Neural cell (in vitro differentiated cells): ENCODE measurements around the gene DISP1. TPM values are rescaled to one million over a fixed set of nuclear protein-coding genes. Genes with fewer than 3 reads are reported as not detected.

Source experiments
- H2AFZ ChIP-seq: fragments of 200-600, 300-800 bp; sonication (generic), shearing (Covaris generic); 2 replicates; pipeline ENCODE4 v1.6.0; 2014; ENCODE audit warnings: low read depth, mild to moderate bottlenecking, antibody characterized with exemption, low read length, moderate library complexity
- H3F3A ChIP-seq: fragments of 200-600 bp; shearing (Covaris generic); 2 replicates; pipeline ENCODE4 v1.6.1; 2016; ENCODE audit warnings: mild to moderate bottlenecking, moderate library complexity, mixed read lengths, antibody characterized with exemption, low read length; ENCODE audit not compliant: insufficient read depth, poor library complexity, severe bottlenecking
- H3K27ac ChIP-seq: fragments of 200-600, 300-800 bp; sonication (generic), shearing (Covaris generic); 2 replicates; pipeline ENCODE4 v1.5.1; 2014; ENCODE audit warnings: mild to moderate bottlenecking, low read length, moderate library complexity
- H3K27me3 ChIP-seq: fragments of 300-800, 200-600 bp; sonication (generic), shearing (Covaris generic); 2 replicates; pipeline ENCODE4 v1.6.0; 2014; ENCODE audit warnings: mild to moderate bottlenecking, low read depth, low read length, moderate library complexity; ENCODE audit not compliant: insufficient read depth
- H3K36me3 ChIP-seq: fragments of 300-800, 200-600 bp; sonication (generic), shearing (Covaris generic); 2 replicates; pipeline ENCODE4 v1.5.1; 2014; ENCODE audit warnings: mild to moderate bottlenecking, antibody characterized with exemption, low read length, moderate library complexity; ENCODE audit not compliant: insufficient read depth
- H3K4me2 ChIP-seq: fragments of 300-800, 200-600 bp; sonication (generic), shearing (Covaris generic); 2 replicates; pipeline ENCODE4 v1.6.0; 2014; ENCODE audit warnings: mild to moderate bottlenecking, low read length
- H3K4me3 ChIP-seq: fragments of 300-800, 200-600 bp; sonication (generic), shearing (Covaris generic); 2 replicates; pipeline ENCODE4 v1.5.1; 2014; ENCODE audit warnings: mild to moderate bottlenecking, low read length, moderate library complexity
- H3K79me2 ChIP-seq: fragments of 200-600 bp; shearing (Covaris generic); replicated peaks from 2 replicates; pipeline ENCODE4 v1.6.0; 2014; ENCODE audit warnings: mild to moderate bottlenecking, low read length, moderate library complexity; ENCODE audit not compliant: insufficient read depth
- H3K9ac ChIP-seq: fragments of 300-800, 200-600 bp; sonication (generic), shearing (Covaris generic); 2 replicates; pipeline ENCODE4 v1.6.1; 2016; ENCODE audit warnings: mild to moderate bottlenecking, low read length, mixed read lengths
- H3K9me2 ChIP-seq: fragments of 200-600 bp; shearing (Covaris generic); 2 replicates; pipeline ENCODE4 v1.6.1; 2016; ENCODE audit warnings: mild to moderate bottlenecking, low read length, mixed read lengths; ENCODE audit not compliant: insufficient read depth
- H3K9me3 ChIP-seq: fragments of 200-600, 300-800 bp; sonication (generic), shearing (Covaris generic); 2 replicates; pipeline ENCODE4 v1.6.1; 2016; ENCODE audit warnings: mild to moderate bottlenecking, mixed run types, low read length, moderate library complexity, mixed read lengths
- H4K20me1 ChIP-seq: fragments of 200-600 bp; shearing (Covaris generic); 2 replicates; pipeline ENCODE4 v1.6.1; 2016; ENCODE audit warnings: mild to moderate bottlenecking, mixed run types; ENCODE audit not compliant: insufficient read depth
- CTCF ChIP-seq: fragments of 450-650 bp; IDR thresholded peaks from 2 replicates; pipeline ENCODE4 v1.5.1; 2014; ENCODE audit warnings: antibody characterized with exemption, mild to moderate bottlenecking, moderate library complexity; ENCODE audit not compliant: poor library complexity, severe bottlenecking
- EP300 ChIP-seq: fragments of 450-650 bp; conservative IDR thresholded peaks from 2 replicates; pipeline ENCODE4 v1.6.1; 2014; ENCODE audit warnings: antibody characterized with exemption, mild to moderate bottlenecking, moderate library complexity; ENCODE audit not compliant: poor library complexity, severe bottlenecking
- EZH2 ChIP-seq: fragments of 200-600, 300-800 bp; shearing (Covaris generic), sonication (generic); IDR thresholded peaks from 2 replicates; pipeline ENCODE4 v1.6.1; 2014; ENCODE audit warnings: antibody characterized with exemption, low read length, borderline replicate concordance, mild to moderate bottlenecking; ENCODE audit not compliant: insufficient read depth, poor library complexity, severe bottlenecking
- MXI1 ChIP-seq: fragments of 450-650 bp; conservative IDR thresholded peaks from 2 replicates; pipeline ENCODE4 v1.6.1; 2014; ENCODE audit warnings: antibody characterized with exemption, mild to moderate bottlenecking; ENCODE audit not compliant: poor library complexity, severe bottlenecking
- POLR2AphosphoS5 ChIP-seq: IDR thresholded peaks from 2 replicates; pipeline ENCODE4 v1.6.1; 2012
- RAD21 ChIP-seq: fragments of 450-650 bp; conservative IDR thresholded peaks from 2 replicates; pipeline ENCODE4 v1.6.1; 2014; ENCODE audit warnings: antibody characterized with exemption, mild to moderate bottlenecking, moderate library complexity
- REST ChIP-seq: IDR thresholded peaks from 2 replicates; pipeline ENCODE4 v1.6.1; 2012; ENCODE audit warnings: borderline replicate concordance
- SMC3 ChIP-seq: fragments of 450-650 bp; conservative IDR thresholded peaks from 2 replicates; pipeline ENCODE4 v1.6.1; 2014; ENCODE audit warnings: antibody characterized with exemption, mild to moderate bottlenecking, moderate library complexity; ENCODE audit not compliant: poor library complexity
- TAF1 ChIP-seq: IDR thresholded peaks from 2 replicates; pipeline ENCODE4 v1.6.1; 2012; ENCODE audit warnings: low read depth
- polyA plus RNA-seq: library from polyadenylated mRNA; depleted of rRNA; stranded (reverse); fragments of >200 nt; gene quantifications from 2 replicates; pipeline ENCODE4 v1.2.3, GENCODE V29; 2014

DISP1 gene
- polyA plus RNA-seq, 1 donor from 2014 or later: 3.9 TPM

GRCh38 chr1:222784371-222784770 is 30.5 kb upstream of the DISP1 start:
- Histone ChIP-seq H3K27ac (no peak overlapping the region), H3K27me3 (no peaks in the 10 kb centered on the region), H3K79me2 (no peaks in the 10 kb centered on the region), H3K9ac (no peak overlapping the region), H3K36me3 (no peaks in the 10 kb centered on the region), H2AFZ (no peak overlapping the region), H3K9me2 (no peaks in the 10 kb centered on the region), H4K20me1 (no peaks in the 10 kb centered on the region), H3K4me3 (no peak overlapping the region), H3K9me3 (no peaks in the 10 kb centered on the region), H3K4me2 (no peak overlapping the region), H3F3A (no peaks in the 10 kb centered on the region)
- TF ChIP-seq REST (no peak), EZH2 (no peak), EP300 (no peak), POLR2AphosphoS5 (no peak), MXI1 (no peak), RAD21 (no peak), SMC3 (no peak)

- H3K27ac ChIP-seq: no peak overlapping the region
- H3K9ac ChIP-seq: no peak overlapping the region
- TF ChIP-seq EZH2 (no peak), CTCF (no peak), TAF1 (no peak), RAD21 (no peak), EP300 (no peak), REST (no peak), SMC3 (no peak), POLR2AphosphoS5 (no peak), MXI1 (no peak)
- no peaks in the 10 kb centered on the region for H3K36me3 ChIP-seq
- no peaks in the 10 kb centered on the region for H3K27me3 ChIP-seq
- no peak overlapping the region for H3K4me3 ChIP-seq
- no peaks in the 10 kb centered on the region for H4K20me1 ChIP-seq
- H3K79me2 ChIP-seq: no peaks in the 10 kb centered on the region
- H3F3A ChIP-seq: no peaks in the 10 kb centered on the region
- no peak overlapping the region for H3K4me2 ChIP-seq
- no peaks in the 10 kb centered on the region for H3K9me3 ChIP-seq
- no peaks in the 10 kb centered on the region for H3K9me2 ChIP-seq
- H2AFZ ChIP-seq: no peak overlapping the region
Measured at GRCh38 chr1:222784916-222785315, 29.9 kb upstream of the DISP1 start.
